GM12878 (cell line): Measurements from ENCODE around the gene CTBP1. TPM values are rescaled to one million over a fixed set of nuclear protein-coding genes. Genes with fewer than 3 reads are reported as not detected.

Experiments used
- ATAC-seq: fragments of 200-7000 bp; cut with Tn5 transposase; 3 replicates; pipeline ENCODE4 v1.9.1; 2020; ENCODE audit warnings: mild to moderate bottlenecking, moderate library complexity
- BruUV-seq: library from RNA; stranded (reverse); fragments of 400-500 nt; replicated peaks from 2 replicates; lab custom pipeline; 2021; lab: Mats Ljungman, UMichigan
- CTCF ChIA-PET: fragments of 300-600 bp; sonication (Branson Sonifier 250); formaldehyde crosslinking; extraction: SDS; loops from one replicate; lab custom pipeline; 2021; ENCODE audit warnings: inconsistent platforms; lab: Yijun Ruan, JAX
- POLR2A ChIA-PET: fragments of 350-600 bp; formaldehyde crosslinking; extraction: SDS; loops from one replicate; lab custom pipeline; 2021; ENCODE audit warnings: inconsistent platforms; lab: Charles Lee
- RAD21 ChIA-PET: fragments of 300-600 bp; sonication (Branson Sonifier 250); formaldehyde crosslinking; loops from one replicate; lab custom pipeline; 2023; ENCODE audit warnings: antibody characterized with exemption; ENCODE audit not compliant: unreplicated experiment; lab: Charles Lee
- SMC1A ChIA-PET: fragments of 300-600 bp; sonication (Branson Sonifier 250); formaldehyde crosslinking; loops from one replicate; lab custom pipeline; 2023; ENCODE audit not compliant: unreplicated experiment, uncharacterized antibody; lab: Charles Lee
- DNase-seq: peaks from one replicate; pipeline ENCODE4 v3.0.0-alpha.2; 2011; ENCODE audit warnings: low read depth, low spot score
- FAIRE-seq: peaks from 3 replicates; lab custom pipeline; 2011; peaks lifted over from hg19 to GRCh38; lab: Jason Lieb, UNC
- H2AFZ ChIP-seq: 2 replicates; pipeline ENCODE4 v1.6.0; 2011; ENCODE audit warnings: low read depth, low read length, control low read depth; ENCODE audit not compliant: control insufficient read depth
- H3K27ac ChIP-seq: 2 replicates; pipeline ENCODE4 v1.5.1; 2011; ENCODE audit warnings: control low read depth; ENCODE audit not compliant: control insufficient read depth, insufficient read depth
- H3K27me3 ChIP-seq, 2 experiments: replicated peaks in 1 of 2; 2 replicates each; pipeline versions ENCODE4 v1.6.0 to v1.6.1; 2011; ENCODE audit warnings: low read length in 1 of 2; ENCODE audit not compliant: control insufficient read depth in 2 of 2, insufficient read depth in 2 of 2
- H3K36me3 ChIP-seq, 2 experiments: 2 replicates each; pipeline ENCODE4 v1.5.1; 2011; ENCODE audit warnings: low read length in 1 of 2; ENCODE audit not compliant: control insufficient read depth in 2 of 2, insufficient read depth in 2 of 2
- H3K4me1 ChIP-seq: 2 replicates; pipeline ENCODE4 v1.6.1; 2011; ENCODE audit warnings: mild to moderate bottlenecking, low read length, moderate library complexity, mixed read lengths; ENCODE audit not compliant: control insufficient read depth, insufficient read depth
- H3K4me2 ChIP-seq: 2 replicates; pipeline ENCODE4 v1.6.0; 2011; ENCODE audit warnings: control low read depth; ENCODE audit not compliant: control insufficient read depth, insufficient read depth
- H3K4me3 ChIP-seq: fragments of 200-600 bp; sonication (generic); 2 replicates; pipeline ENCODE4 v1.5.1; 2016
- H3K79me2 ChIP-seq: 2 replicates; pipeline ENCODE4 v1.6.0; 2011; ENCODE audit warnings: low read length; ENCODE audit not compliant: control insufficient read depth, insufficient read depth
- H3K9ac ChIP-seq: 2 replicates; pipeline ENCODE4 v1.8.0; 2011; ENCODE audit warnings: low read length, control low read depth, mixed read lengths; ENCODE audit not compliant: control insufficient read depth, insufficient read depth
- H3K9me3 ChIP-seq: replicated peaks from 3 replicates; pipeline ENCODE4 v1.5.1; 2011; ENCODE audit warnings: mild to moderate bottlenecking, low read length; ENCODE audit not compliant: control insufficient read depth, insufficient read depth
- H4K20me1 ChIP-seq: 2 replicates; pipeline ENCODE4 v1.6.0; 2011; ENCODE audit not compliant: control insufficient read depth, insufficient read depth
- HCFC1 ChIP-seq: fragments of 150-350 bp; IDR thresholded peaks from 2 replicates; pipeline ENCODE4 v1.6.1; 2014; ENCODE audit warnings: low read length
- HDAC2 ChIP-seq: fragments of 200-600 bp; sonication (generic); IDR thresholded peaks from 2 replicates; pipeline ENCODE4 v1.6.1; 2017
- MTA2 ChIP-seq: fragments of 450-650 bp; IDR thresholded peaks from 2 replicates; pipeline ENCODE4 v1.6.1; 2016; ENCODE audit warnings: low read depth, mild to moderate bottlenecking, moderate library complexity
- RCOR1 ChIP-seq: conservative IDR thresholded peaks from 2 replicates; pipeline ENCODE4 v1.6.1; 2012; ENCODE audit warnings: low read depth, low read length, improper control_type of control experiment
- TARDBP ChIP-seq: IDR thresholded peaks from 2 replicates; pipeline ENCODE4 v1.6.1; 2016; ENCODE audit warnings: borderline replicate concordance
- YY1 ChIP-seq: IDR thresholded peaks from 2 replicates; pipeline ENCODE4 v1.6.1; 2011; ENCODE audit warnings: low read depth, mild to moderate bottlenecking, low read length
- WGBS: methylation state at CpG from one replicate; pipeline ENCODE4 v1.1.6; 2016; ENCODE audit warnings: low lambda C conversion rate; ENCODE audit not compliant: insufficient replicate concordance, insufficient coverage; ENCODE audit errors: missing lambda C conversion rate; 5-methylcytosine and 5-hydroxymethylcytosine counted together
- in situ Hi-C: fragments of 300-500 bp; cut with MboI; formaldehyde crosslinking; loops from 9 replicates; pipeline ENCODE4 v1.14.3; 2018; ENCODE audit warnings: mixed read lengths
- intact Hi-C: fragments of 100-400 bp; cut with micrococcal nuclease; formaldehyde crosslinking; loops from one replicate; pipeline ENCODE4 v1.14.2; 2022; ENCODE audit not compliant: unreplicated experiment
- polyA plus RNA-seq, 11 experiments: library from polyadenylated mRNA; depleted of rRNA in 4 of 11; unstranded in 6 of 11; stranded (reverse) in 5 of 11; fragments of >200 nt; fragmentation: Nextera tagmentation in 4 of 11; fragmentation: Illumina TruSeq in 1 of 11; extraction: Ambion mirVana in 4 of 11; extraction: Trizol in 1 of 11; gene quantifications; 1 replicate in 1 of 11; 2 replicates in 10 of 11; pipeline versions ENCODE4 v1.2.1 to v1.2.3, GENCODE V29; 2011 to 2016; ENCODE audit warnings: inconsistent platforms in 2 of 11, missing spikeins in 2 of 11, low read depth in 1 of 11
- total RNA-seq, 4 experiments: library from RNA; depleted of rRNA in 3 of 4; stranded (reverse); fragments of >200 nt in 3 of 4; fragmentation: Illumina TruSeq in 1 of 4; extraction: Trizol in 1 of 4; gene quantifications; 2 replicates each; pipeline versions ENCODE4 v1.2.1 to v1.2.3, GENCODE V29; 2013 to 2021
- TF ChIP-seq, protein P1 (sequence below): fragments of 450-650 bp; IDR thresholded peaks from 2 replicates; pipeline ENCODE4 v1.6.1; 2016; ENCODE audit warnings: mild to moderate bottlenecking

The CTBP1 gene
- total and polyA plus RNA-seq, 10 of the 15 experiments (the other 5 are each of a cell fraction or from before 2014, with no cell fraction given), result 7.4 to 182 (median 63.1) TPM

DNA sequence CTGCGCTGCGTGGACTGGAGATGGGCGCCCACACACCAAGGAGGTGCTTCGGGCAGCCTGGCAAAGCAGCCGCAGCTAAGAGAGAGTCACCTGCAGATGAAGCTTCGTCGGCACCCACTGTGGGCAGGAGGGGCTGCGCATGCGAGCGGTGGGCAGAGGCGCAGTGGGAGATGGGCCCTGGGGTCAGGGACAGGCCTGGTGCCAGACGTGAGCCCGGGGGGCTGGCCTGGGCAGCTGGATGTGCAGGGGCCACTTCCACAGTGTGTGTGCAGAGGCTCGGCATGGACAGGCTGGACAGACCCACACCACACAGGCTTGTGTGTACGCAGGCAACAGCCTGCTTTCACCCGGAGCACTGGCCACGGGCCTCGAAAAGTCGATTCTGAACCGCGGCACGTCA lies 18.6 kb downstream of the CTBP1 start:
- Histone ChIP-seq H3K4me3 (no peak overlapping the region), H3K9ac (no peak overlapping the region), H3K79me2 (no peaks in the 10 kb centered on the region), H3K4me2 (no peak overlapping the region)
- DNase-seq, result no peak
- RAD21 ChIA-PET, result no interaction called here
- TF ChIP-seq HDAC2, result no peak
- TF ChIP-seq, protein P1, sequence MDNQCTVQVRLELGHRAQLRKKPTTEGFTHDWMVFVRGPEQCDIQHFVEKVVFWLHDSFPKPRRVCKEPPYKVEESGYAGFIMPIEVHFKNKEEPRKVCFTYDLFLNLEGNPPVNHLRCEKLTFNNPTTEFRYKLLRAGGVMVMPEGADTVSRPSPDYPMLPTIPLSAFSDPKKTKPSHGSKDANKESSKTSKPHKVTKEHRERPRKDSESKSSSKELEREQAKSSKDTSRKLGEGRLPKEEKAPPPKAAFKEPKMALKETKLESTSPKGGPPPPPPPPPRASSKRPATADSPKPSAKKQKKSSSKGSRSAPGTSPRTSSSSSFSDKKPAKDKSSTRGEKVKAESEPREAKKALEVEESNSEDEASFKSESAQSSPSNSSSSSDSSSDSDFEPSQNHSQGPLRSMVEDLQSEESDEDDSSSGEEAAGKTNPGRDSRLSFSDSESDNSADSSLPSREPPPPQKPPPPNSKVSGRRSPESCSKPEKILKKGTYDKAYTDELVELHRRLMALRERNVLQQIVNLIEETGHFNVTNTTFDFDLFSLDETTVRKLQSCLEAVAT, result no peak
- TF ChIP-seq TARDBP, result no peak
- TF ChIP-seq RCOR1, result no peak
- TF ChIP-seq HCFC1, result no peak
- TF ChIP-seq MTA2, result no peak
- no peak for TF ChIP-seq YY1
- TF ChIP-seq, all 136 proteins: peak for 0
- no peaks in the 10 kb centered on the region for H3K9me3 ChIP-seq
- in situ Hi-C loops, result no loop called here
- WGBS, result 98% methylated on average over 21 of the region's 22 CpGs
- CTCF ChIA-PET, result no interaction called here
- FAIRE-seq (no peak), ATAC-seq (no peak)
- POLR2A ChIA-PET, result no interaction called here
- no peak overlapping the region for H2AFZ ChIP-seq
- no peak overlapping the region for H3K27ac ChIP-seq
- no peaks in the 10 kb centered on the region for H4K20me1 ChIP-seq
- SMC1A ChIA-PET, result no interaction called here
- no peaks in the 10 kb centered on the region for H3K27me3 ChIP-seq
- no peaks in the 10 kb centered on the region for H3K4me1 ChIP-seq
- intact Hi-C loops, result no loop called here
- peaks cover 24 to 50% of the 10 kb centered on the region in 2 experiments for H3K36me3 ChIP-seq
- BruUV-seq, result no TSS peak
